Nephron progenitor cell (in vitro differentiated cells): Measurements from ENCODE around the gene NHS.
"Not testable (repeated sequence)": the region's sequence is repeated elsewhere in the genome, so short reads cannot be mapped to it uniquely, and the experiment has no call there.

Source experiments
- DNase-seq: peaks from one replicate; pipeline ENCODE4 v3.0.0; 2021
- H3K27ac Mint-ChIP-seq: 2 replicates; pipeline ENCODE4 v1.8.0; 2021; ENCODE audit warnings: mild to moderate bottlenecking, moderate library complexity, mixed read lengths
- H3K27me3 Mint-ChIP-seq: 2 replicates; pipeline ENCODE4 v1.8.0; 2021; ENCODE audit warnings: mild to moderate bottlenecking, low read depth, mixed read lengths; ENCODE audit not compliant: poor library complexity
- H3K36me3 Mint-ChIP-seq: 2 replicates; pipeline ENCODE4 v1.8.0; 2021; ENCODE audit warnings: low read depth, mixed read lengths
- H3K4me1 Mint-ChIP-seq: 2 replicates; pipeline ENCODE4 v1.8.0; 2021; ENCODE audit warnings: mixed read lengths
- H3K4me3 Mint-ChIP-seq: 2 replicates; pipeline ENCODE4 v1.8.0; 2021; ENCODE audit warnings: mild to moderate bottlenecking, moderate library complexity, mixed read lengths
- H3K9me3 Mint-ChIP-seq: 2 replicates; pipeline ENCODE4 v1.8.0; 2021; ENCODE audit warnings: mild to moderate bottlenecking, moderate library complexity, mixed read lengths
- TF ChIP-seq, protein P1 (sequence below): fragments of 200-600 bp; sonication (generic); IDR thresholded peaks from 2 replicates; pipeline ENCODE4 v1.5.0; 2021; ENCODE audit warnings: antibody characterized with exemption

The NHS gene

DNA sequence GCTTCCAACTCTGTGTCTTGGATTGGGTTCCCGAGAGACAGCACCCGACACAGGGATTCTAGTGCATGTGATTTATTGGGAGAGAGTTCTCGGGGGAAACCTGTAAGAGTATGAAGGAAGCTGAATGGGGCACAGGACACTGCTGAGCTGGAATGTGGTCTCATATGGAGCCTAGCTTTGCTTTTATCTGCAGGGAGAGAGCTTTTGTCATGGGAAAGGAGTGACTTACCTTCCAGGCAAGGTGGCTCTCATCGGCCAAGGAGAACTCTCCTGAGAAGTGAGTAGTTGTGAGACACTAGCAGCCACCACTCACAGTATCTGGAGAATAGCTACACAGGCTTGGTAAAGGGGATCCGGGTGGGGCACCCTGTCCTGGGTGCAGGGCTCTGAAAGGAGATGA lies 124.5 kb downstream of the NHS start:
- no peak for DNase-seq
- peaks cover 57% of the 10 kb centered on the region for H3K4me1 Mint-ChIP-seq
- no peaks in the 10 kb centered on the region for H3K36me3 Mint-ChIP-seq
- H3K9me3 Mint-ChIP-seq: peaks cover 4% of the 10 kb centered on the region
- no peak overlapping the region for H3K4me3 Mint-ChIP-seq
- TF ChIP-seq, protein P1, sequence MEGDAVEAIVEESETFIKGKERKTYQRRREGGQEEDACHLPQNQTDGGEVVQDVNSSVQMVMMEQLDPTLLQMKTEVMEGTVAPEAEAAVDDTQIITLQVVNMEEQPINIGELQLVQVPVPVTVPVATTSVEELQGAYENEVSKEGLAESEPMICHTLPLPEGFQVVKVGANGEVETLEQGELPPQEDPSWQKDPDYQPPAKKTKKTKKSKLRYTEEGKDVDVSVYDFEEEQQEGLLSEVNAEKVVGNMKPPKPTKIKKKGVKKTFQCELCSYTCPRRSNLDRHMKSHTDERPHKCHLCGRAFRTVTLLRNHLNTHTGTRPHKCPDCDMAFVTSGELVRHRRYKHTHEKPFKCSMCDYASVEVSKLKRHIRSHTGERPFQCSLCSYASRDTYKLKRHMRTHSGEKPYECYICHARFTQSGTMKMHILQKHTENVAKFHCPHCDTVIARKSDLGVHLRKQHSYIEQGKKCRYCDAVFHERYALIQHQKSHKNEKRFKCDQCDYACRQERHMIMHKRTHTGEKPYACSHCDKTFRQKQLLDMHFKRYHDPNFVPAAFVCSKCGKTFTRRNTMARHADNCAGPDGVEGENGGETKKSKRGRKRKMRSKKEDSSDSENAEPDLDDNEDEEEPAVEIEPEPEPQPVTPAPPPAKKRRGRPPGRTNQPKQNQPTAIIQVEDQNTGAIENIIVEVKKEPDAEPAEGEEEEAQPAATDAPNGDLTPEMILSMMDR: no peak
- peak overlapping the region; percentile 57 for H3K27ac Mint-ChIP-seq
- H3K27me3 Mint-ChIP-seq: no peaks in the 10 kb centered on the region

DNA sequence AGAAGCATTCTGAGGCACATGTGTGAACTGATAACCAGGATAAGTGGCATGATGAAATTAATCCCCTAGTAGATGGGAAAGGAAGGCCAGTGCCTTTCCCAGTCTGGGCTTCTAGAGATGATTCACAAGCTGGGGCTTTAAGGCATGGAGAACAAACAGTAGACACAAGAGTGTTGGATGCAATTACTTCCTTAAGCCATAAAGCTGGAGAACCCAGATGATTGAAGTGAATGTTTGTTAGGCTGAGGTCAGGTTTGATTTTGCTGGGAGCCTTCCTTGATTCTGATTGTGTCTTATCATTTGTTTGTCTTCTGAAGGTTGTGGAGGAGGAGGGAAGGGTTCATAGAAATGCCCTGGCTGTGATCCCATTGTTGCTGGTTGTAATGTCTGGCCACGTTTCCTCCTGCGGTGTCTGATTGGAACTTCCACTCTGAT lies 125.2 kb downstream of the NHS start:
- Mint-ChIP-seq H3K36me3 (peaks cover under 1% of the 10 kb centered on the region), H3K4me1 (peaks cover 51% of the 10 kb centered on the region), H3K27me3 (no peaks in the 10 kb centered on the region), H3K9me3 (peaks cover 4% of the 10 kb centered on the region), H3K4me3 (peak overlapping the region; percentile 6), H3K27ac (peak overlapping the region; percentile 6)
- TF ChIP-seq, protein P1: no peak
- DNase-seq: no peak

DNA sequence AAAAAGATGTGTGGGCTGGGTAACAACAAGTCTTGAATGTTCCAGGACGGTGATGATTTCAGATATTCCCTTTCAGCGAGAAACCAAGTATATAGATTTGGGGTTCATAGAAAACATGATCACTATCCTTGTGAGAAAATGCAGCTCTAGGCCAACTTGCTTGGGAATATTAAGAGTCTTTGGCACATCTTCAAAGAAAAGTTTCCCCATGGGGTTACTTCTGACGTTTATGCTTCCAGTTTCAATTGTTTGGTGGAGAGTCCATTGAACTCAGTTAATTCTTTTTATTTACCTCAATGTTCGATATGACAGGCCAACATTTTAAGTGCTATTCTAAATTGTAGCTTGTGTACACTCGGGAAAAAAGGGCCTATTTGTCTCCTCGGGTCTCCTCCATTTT lies 126.7 kb downstream of the NHS start:
- Mint-ChIP-seq H3K27ac (no peak overlapping the region), H3K4me3 (no peak overlapping the region), H3K9me3 (peaks cover 17% of the 10 kb centered on the region), H3K4me1 (peaks cover 51% of the 10 kb centered on the region), H3K36me3 (peaks cover 10% of the 10 kb centered on the region), H3K27me3 (peaks cover 3% of the 10 kb centered on the region)
- TF ChIP-seq, protein P1: no peak
- no peak for DNase-seq

DNA sequence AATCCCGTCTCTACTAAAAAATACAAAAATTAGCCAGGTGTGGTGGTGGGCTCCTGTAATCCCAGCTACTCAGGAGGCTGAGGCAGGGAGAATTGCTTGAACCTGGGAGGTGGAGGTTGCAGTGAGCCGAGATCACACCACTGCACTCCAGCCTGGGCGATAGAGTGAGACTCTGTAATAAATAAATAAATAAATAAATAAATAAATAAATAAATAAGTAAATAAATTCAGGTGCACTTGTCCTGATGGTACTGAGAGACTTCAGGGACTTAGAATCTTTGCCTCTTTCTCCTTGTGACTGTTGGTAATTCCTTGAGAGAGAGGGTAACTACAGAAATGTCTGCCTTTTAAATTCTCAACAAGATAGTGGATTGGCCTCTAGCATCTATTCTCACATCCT lies 131.4 kb downstream of the NHS start:
- not testable (repeated sequence) for H3K27me3 Mint-ChIP-seq, H3K27ac Mint-ChIP-seq, H3K4me3 Mint-ChIP-seq, DNase-seq
- peaks cover 22% of the 10 kb centered on the region for H3K36me3 Mint-ChIP-seq
- H3K4me1 Mint-ChIP-seq: peaks cover 29% of the 10 kb centered on the region
- H3K9me3 Mint-ChIP-seq: peaks cover 38% of the 10 kb centered on the region

DNA sequence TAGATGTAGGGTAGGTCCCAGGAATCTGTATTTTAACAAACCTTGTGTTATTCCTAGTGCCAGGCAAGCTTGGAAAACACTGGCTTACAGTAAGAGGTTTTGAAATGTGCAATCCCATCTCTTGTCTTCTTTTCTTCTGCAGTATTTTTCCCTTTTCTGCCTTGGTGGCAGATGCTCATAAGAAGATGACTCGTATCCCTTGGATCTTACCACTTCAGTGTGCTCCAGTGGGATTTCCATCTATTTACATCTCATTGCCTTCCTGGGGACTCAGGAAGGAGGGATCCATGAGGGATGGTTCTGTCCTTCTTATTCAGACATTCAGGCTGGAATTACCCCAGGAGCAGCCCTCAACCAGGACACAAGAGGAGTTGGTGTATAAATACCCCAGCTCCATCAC lies 136.6 kb downstream of the NHS start:
- H3K36me3 Mint-ChIP-seq: peaks cover 28% of the 10 kb centered on the region
- H3K9me3 Mint-ChIP-seq: peaks cover 28% of the 10 kb centered on the region
- no peak overlapping the region for H3K4me3 Mint-ChIP-seq
- no peak for DNase-seq
- H3K27ac Mint-ChIP-seq: peak overlapping the region; percentile 74
- TF ChIP-seq, protein P1: no peak
- peaks cover 34% of the 10 kb centered on the region for H3K4me1 Mint-ChIP-seq
- no peaks in the 10 kb centered on the region for H3K27me3 Mint-ChIP-seq

DNA sequence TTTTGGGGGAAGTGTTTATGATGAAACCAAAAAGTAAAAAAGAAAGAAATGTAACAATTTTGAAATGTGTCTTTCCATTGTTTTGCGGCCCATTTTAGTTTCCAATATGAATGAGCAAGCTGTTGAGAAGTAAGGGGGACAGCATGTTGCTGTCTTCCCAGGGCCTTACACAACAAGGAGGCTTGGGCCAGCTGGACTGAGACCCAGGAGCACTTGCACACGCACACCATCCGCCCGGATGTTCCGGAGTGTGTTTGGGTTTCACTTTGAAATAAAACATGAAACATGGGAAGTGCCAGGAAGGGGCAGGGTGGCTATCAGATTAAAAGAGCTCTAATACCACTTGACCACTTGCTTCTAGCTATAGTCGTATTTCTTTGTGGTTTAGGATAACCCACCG lies 144.4 kb downstream of the NHS start:
- TF ChIP-seq, protein P1: no peak
- H3K4me3 Mint-ChIP-seq: no peak overlapping the region
- DNase-seq: no peak
- H3K4me1 Mint-ChIP-seq: peaks cover 19% of the 10 kb centered on the region
- peaks cover 10% of the 10 kb centered on the region for H3K9me3 Mint-ChIP-seq
- peaks cover 15% of the 10 kb centered on the region for H3K36me3 Mint-ChIP-seq
- H3K27me3 Mint-ChIP-seq: no peaks in the 10 kb centered on the region
- H3K27ac Mint-ChIP-seq: no peak overlapping the region
